ENCODE data around the gene COL8A2. TPM values are rescaled to one million over a fixed set of nuclear protein-coding genes. Genes with fewer than 3 reads are reported as not detected.

COL8A2 gene
- total RNA-seq, 2 donors from 2014 or later, result 0.18 to 0.40 TPM

DNA sequence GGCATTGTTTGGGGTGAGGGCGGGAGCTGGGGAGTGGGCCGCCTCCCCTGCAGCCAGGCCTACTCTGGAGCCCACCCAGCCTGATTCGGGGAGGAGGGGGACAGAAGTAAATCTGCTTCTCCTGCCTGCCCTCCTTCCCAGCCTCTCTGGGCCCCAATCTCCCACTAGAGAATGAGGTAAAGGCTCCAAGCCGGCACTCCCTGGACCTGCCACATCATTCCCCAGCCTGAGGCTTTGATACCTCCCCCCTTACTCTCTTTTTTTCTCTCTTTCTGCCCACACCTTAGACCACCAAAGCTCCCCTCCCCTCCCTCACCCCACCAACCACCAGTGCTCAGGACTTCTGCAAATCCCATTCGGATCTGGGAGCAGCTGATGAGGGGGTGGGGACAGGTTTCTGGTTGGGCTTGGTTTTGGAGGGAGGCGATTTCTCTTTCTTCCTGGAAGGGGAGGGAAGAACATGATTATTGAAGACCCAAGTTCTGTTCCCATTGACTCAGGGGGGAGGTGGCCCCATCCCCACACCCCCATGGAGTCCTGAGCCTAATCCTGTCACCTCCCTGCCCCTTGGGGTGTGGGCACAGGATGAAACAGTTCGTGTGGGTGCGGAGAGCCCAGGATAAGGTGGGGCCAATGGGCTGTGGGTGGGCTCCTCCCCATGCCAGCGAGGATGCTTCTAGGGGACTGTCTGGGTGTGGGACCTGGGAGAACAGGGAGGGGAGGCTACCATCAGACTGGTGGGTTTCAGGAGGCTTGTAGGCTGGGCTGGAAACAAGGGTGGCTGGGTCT lies 32.3 kb upstream of the COL8A2 start:
- Histone ChIP-seq H3K4me1 (ENCODE audit: control insufficient read depth, insufficient read depth, low read length) (peaks cover 29% of the 10 kb centered on the region), H3K9me3 (ENCODE audit: control insufficient read depth, low read length) (no peaks in the 10 kb centered on the region), H3K27me3 (ENCODE audit: control insufficient read depth, insufficient read depth, low read length, poor library complexity, severe bottlenecking) (no peaks in the 10 kb centered on the region), H3K4me3 (ENCODE audit: low read length) (peak overlapping the region; percentile 93), H3K9ac (ENCODE audit: extremely low read depth, low read length, poor library complexity, severe bottlenecking) (peak overlapping the region; percentile 41), H3K27ac (ENCODE audit: low read depth, low read length) (peak overlapping the region; percentile 95), H3K36me3 (ENCODE audit: control insufficient read depth, insufficient read depth, low read length) (peaks cover 23% of the 10 kb centered on the region)
- Mint-ChIP-seq H3K9me3 (no peaks in the 10 kb centered on the region), H3K27ac (peak overlapping the region; percentile 85), H3K36me3 (ENCODE audit: low read depth) (peaks cover 13% of the 10 kb centered on the region), H3K4me1 (peaks cover 54% of the 10 kb centered on the region), H3K4me3 (peak overlapping the region; percentile 84), H3K27me3 (ENCODE audit: insufficient read depth) (peaks cover 24% of the 10 kb centered on the region)
- DNase-seq, result no peak
- 15 to 40% methylated on average over 4 to 8 of the region's 9 CpGs for WGBS, 2 experiments (ENCODE audit: insufficient coverage in 1 of 2, insufficient read length in 1 of 2)
- TF ChIP-seq, protein P1, sequence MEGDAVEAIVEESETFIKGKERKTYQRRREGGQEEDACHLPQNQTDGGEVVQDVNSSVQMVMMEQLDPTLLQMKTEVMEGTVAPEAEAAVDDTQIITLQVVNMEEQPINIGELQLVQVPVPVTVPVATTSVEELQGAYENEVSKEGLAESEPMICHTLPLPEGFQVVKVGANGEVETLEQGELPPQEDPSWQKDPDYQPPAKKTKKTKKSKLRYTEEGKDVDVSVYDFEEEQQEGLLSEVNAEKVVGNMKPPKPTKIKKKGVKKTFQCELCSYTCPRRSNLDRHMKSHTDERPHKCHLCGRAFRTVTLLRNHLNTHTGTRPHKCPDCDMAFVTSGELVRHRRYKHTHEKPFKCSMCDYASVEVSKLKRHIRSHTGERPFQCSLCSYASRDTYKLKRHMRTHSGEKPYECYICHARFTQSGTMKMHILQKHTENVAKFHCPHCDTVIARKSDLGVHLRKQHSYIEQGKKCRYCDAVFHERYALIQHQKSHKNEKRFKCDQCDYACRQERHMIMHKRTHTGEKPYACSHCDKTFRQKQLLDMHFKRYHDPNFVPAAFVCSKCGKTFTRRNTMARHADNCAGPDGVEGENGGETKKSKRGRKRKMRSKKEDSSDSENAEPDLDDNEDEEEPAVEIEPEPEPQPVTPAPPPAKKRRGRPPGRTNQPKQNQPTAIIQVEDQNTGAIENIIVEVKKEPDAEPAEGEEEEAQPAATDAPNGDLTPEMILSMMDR (conservative IDR thresholded peaks at IDR 0.05), result no peak

GRCh38 chr1:36156329-36157114 lies 31.5 kb upstream of the COL8A2 start:
- TF ChIP-seq, protein P1 (conservative IDR thresholded peaks at IDR 0.05), result no peak
- peaks cover 24% of the 10 kb centered on the region for H3K4me1 ChIP-seq (ENCODE audit: control insufficient read depth, insufficient read depth, low read length)
- peaks cover 24% of the 10 kb centered on the region for H3K27me3 Mint-ChIP-seq (ENCODE audit: insufficient read depth)
- peak overlapping the region; percentile 78 for H3K9ac ChIP-seq (ENCODE audit: extremely low read depth, low read length, poor library complexity, severe bottlenecking)
- DNase-seq, result peak; percentile 94
- WGBS, 2 experiments (ENCODE audit: insufficient coverage in 1 of 2, insufficient read length in 1 of 2), result 0% methylated on average over 10 to 69 of the region's 69 CpGs
- H3K9me3 Mint-ChIP-seq, result no peaks in the 10 kb centered on the region
- peak overlapping the region; percentile 85 for H3K27ac Mint-ChIP-seq
- peak overlapping the region; percentile 84 for H3K4me3 Mint-ChIP-seq
- H3K36me3 ChIP-seq (ENCODE audit: control insufficient read depth, insufficient read depth, low read length), result peaks cover 20% of the 10 kb centered on the region
- H3K9me3 ChIP-seq (ENCODE audit: control insufficient read depth, low read length), result no peaks in the 10 kb centered on the region
- H3K36me3 Mint-ChIP-seq (ENCODE audit: low read depth), result peaks cover 13% of the 10 kb centered on the region
- peak overlapping the region; percentile 93 for H3K4me3 ChIP-seq (ENCODE audit: low read length)
- H3K27ac ChIP-seq (ENCODE audit: low read depth, low read length), result peak overlapping the region; percentile 95
- H3K4me1 Mint-ChIP-seq, result peaks cover 46% of the 10 kb centered on the region
- H3K27me3 ChIP-seq (ENCODE audit: control insufficient read depth, insufficient read depth, low read length, poor library complexity, severe bottlenecking), result no peaks in the 10 kb centered on the region

GRCh38 chr1:36155408-36156328 lies 30.6 kb upstream of the COL8A2 start, which contains the start of gene MAP7D1:
Gene MAP7D1 (plus strand): TSS chr1:36156160. CDS start chr1:36156418, 258 bp downstream.
- H3K36me3 Mint-ChIP-seq (ENCODE audit: low read depth), result peaks cover 13% of the 10 kb centered on the region
- H3K27me3 Mint-ChIP-seq (ENCODE audit: insufficient read depth), result peaks cover 24% of the 10 kb centered on the region
- H3K4me1 Mint-ChIP-seq, result peaks cover 42% of the 10 kb centered on the region
- Histone ChIP-seq H3K27ac (ENCODE audit: low read depth, low read length) (peak within 1 kb of the TSS; percentile 95), H3K27me3 (ENCODE audit: control insufficient read depth, insufficient read depth, low read length, poor library complexity, severe bottlenecking) (no peaks in the 10 kb centered on the region), H3K4me3 (ENCODE audit: low read length) (peak within 1 kb of the TSS; percentile 93), H3K9ac (ENCODE audit: extremely low read depth, low read length, poor library complexity, severe bottlenecking) (peak within 1 kb of the TSS; percentile 78), H3K4me1 (ENCODE audit: control insufficient read depth, insufficient read depth, low read length) (peaks cover 15% of the 10 kb centered on the region), H3K9me3 (ENCODE audit: control insufficient read depth, low read length) (no peaks in the 10 kb centered on the region), H3K36me3 (ENCODE audit: control insufficient read depth, insufficient read depth, low read length) (peaks cover 20% of the 10 kb centered on the region)
- peak within 1 kb of the TSS; percentile 91 for H3K27ac Mint-ChIP-seq
- TF ChIP-seq, protein P1 (conservative IDR thresholded peaks at IDR 0.05), result no peak
- peak within 1 kb of the TSS; percentile 84 for H3K4me3 Mint-ChIP-seq
- DNase-seq, result peak; percentile 92
- WGBS, 2 experiments (ENCODE audit: insufficient coverage in 1 of 2, insufficient read length in 1 of 2), result 0% methylated on average over 24 to 88 of the region's 88 CpGs
- no peaks in the 10 kb centered on the region for H3K9me3 Mint-ChIP-seq

Measured in endodermal cell (in vitro differentiated cells).